ENCODE results near the gene ZNF19.

DNA sequence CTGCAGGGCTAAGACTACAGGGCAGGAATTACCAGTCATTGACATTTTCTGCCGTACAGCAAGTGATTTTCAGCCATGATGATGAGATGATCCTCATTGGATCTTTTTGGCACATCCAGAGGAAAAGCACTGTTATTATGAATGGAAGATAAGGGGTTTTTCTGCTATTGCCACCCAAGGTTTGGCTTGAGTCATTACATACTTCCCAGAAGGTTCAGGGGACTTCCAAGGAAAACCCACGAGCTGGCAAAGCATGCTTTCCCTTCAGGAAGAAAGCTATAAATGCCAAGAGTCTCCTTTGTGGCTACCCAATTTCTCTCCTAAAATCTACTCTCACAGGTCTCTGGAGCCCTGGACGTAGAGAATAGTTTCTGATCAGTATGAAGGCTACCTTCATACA is 43.2 kb upstream of the ZNF19 start:
- TF ChIP-seq, protein P1, sequence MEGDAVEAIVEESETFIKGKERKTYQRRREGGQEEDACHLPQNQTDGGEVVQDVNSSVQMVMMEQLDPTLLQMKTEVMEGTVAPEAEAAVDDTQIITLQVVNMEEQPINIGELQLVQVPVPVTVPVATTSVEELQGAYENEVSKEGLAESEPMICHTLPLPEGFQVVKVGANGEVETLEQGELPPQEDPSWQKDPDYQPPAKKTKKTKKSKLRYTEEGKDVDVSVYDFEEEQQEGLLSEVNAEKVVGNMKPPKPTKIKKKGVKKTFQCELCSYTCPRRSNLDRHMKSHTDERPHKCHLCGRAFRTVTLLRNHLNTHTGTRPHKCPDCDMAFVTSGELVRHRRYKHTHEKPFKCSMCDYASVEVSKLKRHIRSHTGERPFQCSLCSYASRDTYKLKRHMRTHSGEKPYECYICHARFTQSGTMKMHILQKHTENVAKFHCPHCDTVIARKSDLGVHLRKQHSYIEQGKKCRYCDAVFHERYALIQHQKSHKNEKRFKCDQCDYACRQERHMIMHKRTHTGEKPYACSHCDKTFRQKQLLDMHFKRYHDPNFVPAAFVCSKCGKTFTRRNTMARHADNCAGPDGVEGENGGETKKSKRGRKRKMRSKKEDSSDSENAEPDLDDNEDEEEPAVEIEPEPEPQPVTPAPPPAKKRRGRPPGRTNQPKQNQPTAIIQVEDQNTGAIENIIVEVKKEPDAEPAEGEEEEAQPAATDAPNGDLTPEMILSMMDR (IDR thresholded peaks at IDR 0.05), result no peak
- TF ChIP-seq POLR2A (IDR thresholded peaks at IDR 0.05), result no peak

All from testis (tissue), 2 donors.